ENCODE measurements around the gene AAK1.

The AAK1 gene

GRCh38 chr2:69456950-69457445 is 186.5 kb downstream of the AAK1 start:
- no peak overlapping the region for H3K27ac ChIP-seq
- no peak for DNase-seq (ENCODE audit: low spot score)
- ChIA-PET POLR2A (ENCODE audit: low non-redundant PET) (no interaction called here), CTCF (no interaction called here)
- no peak for TF ChIP-seq CTCF (conservative IDR thresholded peaks at IDR 0.05; ENCODE audit: low read depth)

GRCh38 chr2:69456154-69456553 is 187.4 kb downstream of the AAK1 start:
- no peak for DNase-seq (ENCODE audit: low spot score)
- no peak for TF ChIP-seq CTCF (conservative IDR thresholded peaks at IDR 0.05; ENCODE audit: low read depth)
- ChIA-PET POLR2A (ENCODE audit: low non-redundant PET) (no interaction called here), CTCF (no interaction called here)
- no peak overlapping the region for H3K27ac ChIP-seq

- no peak for DNase-seq (ENCODE audit: low spot score)
- TF ChIP-seq CTCF (conservative IDR thresholded peaks at IDR 0.05; ENCODE audit: low read depth), result no peak
- ChIA-PET CTCF (no interaction called here), POLR2A (ENCODE audit: low non-redundant PET) (no interaction called here)
- H3K27ac ChIP-seq, result no peak overlapping the region
These were observed 188.6 kb downstream of the AAK1 start for GRCh38 chr2:69454976-69455375.

- ChIA-PET CTCF (interaction anchor here (1.1 kb wide), 1 partner anchor 17 kb away, joined by 3 read pairs; the partner anchor contains the start of gene NFU1), POLR2A (ENCODE audit: low non-redundant PET) (no interaction called here)
- DNase-seq (ENCODE audit: low spot score), result no peak
- no peak overlapping the region for H3K27ac ChIP-seq
- no peak for TF ChIP-seq CTCF (conservative IDR thresholded peaks at IDR 0.05; ENCODE audit: low read depth)
These were observed 189.9 kb downstream of the AAK1 start for GRCh38 chr2:69453475-69454129.

GRCh38 chr2:69452687-69453086 is 190.9 kb downstream of the AAK1 start:
- TF ChIP-seq CTCF (conservative IDR thresholded peaks at IDR 0.05; ENCODE audit: low read depth), result no peak
- ChIA-PET POLR2A (ENCODE audit: low non-redundant PET) (no interaction called here), CTCF (interaction anchor here (0.7 to 1.1 kb wide), 2 partner anchors 16 to 260 kb away, joined by 3 to 4 read pairs; partner anchors contain the start of gene NFU1)
- DNase-seq (ENCODE audit: low spot score), result no peak
- no peak overlapping the region for H3K27ac ChIP-seq

- no peak for DNase-seq (ENCODE audit: low spot score)
- CTCF ChIA-PET, result no interaction called here
- no peak for TF ChIP-seq CTCF (conservative IDR thresholded peaks at IDR 0.05; ENCODE audit: low read depth)
- no peak overlapping the region for H3K27ac ChIP-seq
- POLR2A ChIA-PET (ENCODE audit: low non-redundant PET), result no interaction called here
These were observed 192.7 kb downstream of the AAK1 start for GRCh38 chr2:69450735-69451416.
